HepG2 (cell line): ENCODE data around the gene HCRT. TPM values are rescaled to one million over a fixed set of nuclear protein-coding genes. Genes with fewer than 3 reads are reported as not detected.

Experiments used
- ATAC-seq: fragments of 200-7000 bp; cut with Tn5 transposase; 3 replicates; pipeline ENCODE4 v1.9.1; 2020; ENCODE audit warnings: mild to moderate bottlenecking, moderate library complexity
- BruUV-seq: library from RNA; stranded (reverse); fragments of 400-500 nt; replicated peaks from 2 replicates; lab custom pipeline; 2021; lab: Mats Ljungman, UMichigan
- CTCF ChIA-PET: fragments of 300-600 bp; formaldehyde crosslinking; extraction: SDS; loops from one replicate; lab custom pipeline; 2021; ENCODE audit warnings: low total read pairs, inconsistent platforms, low intra/inter-chr PET ratio; lab: Yijun Ruan, JAX
- POLR2A ChIA-PET: fragments of 350-600 bp; sonication (Branson Sonifier 250); formaldehyde crosslinking; loops from one replicate; lab custom pipeline; 2020; ENCODE audit warnings: antibody characterized with exemption, inconsistent platforms; lab: Yijun Ruan, JAX
- DNase-seq: peaks from one replicate; pipeline ENCODE4 v3.0.0-alpha.2; 2015; ENCODE audit warnings: low spot score
- FAIRE-seq: peaks from 3 replicates; lab custom pipeline; 2011; peaks lifted over from hg19 to GRCh38; lab: Jason Lieb, UNC
- H2AFZ ChIP-seq: one replicate; pipeline ENCODE4 v1.6.1; 2011; ENCODE audit warnings: low read length, inconsistent platforms
- H3K27ac ChIP-seq: fragments of 300-600 bp; 3 replicates; pipeline ENCODE4 v1.8.0; 2011; ENCODE audit warnings: mixed run types, mild to moderate bottlenecking, mixed read lengths, low read length, inconsistent platforms; ENCODE audit not compliant: insufficient read depth; ENCODE audit errors: extremely low read length
- H3K27me3 ChIP-seq, 2 experiments: fragments of 200-600 bp in 1 of 2; 2 replicates in 1 of 2; 3 replicates in 1 of 2; pipeline versions ENCODE4 v1.6.0 to v1.8.0; 2011; ENCODE audit warnings: low read length in 2 of 2, mild to moderate bottlenecking in 2 of 2, moderate library complexity in 2 of 2, inconsistent platforms in 1 of 2; ENCODE audit not compliant: insufficient read depth in 2 of 2, control insufficient read depth in 1 of 2
- H3K36me3 ChIP-seq, 2 experiments: fragments of 200-600 bp in 1 of 2; replicated peaks in 1 of 2; 2 replicates in 1 of 2; 3 replicates in 1 of 2; pipeline versions ENCODE4 v1.5.1 to v1.8.0; 2011; ENCODE audit warnings: low read length in 2 of 2, inconsistent platforms in 1 of 2; ENCODE audit not compliant: insufficient read depth in 2 of 2, control insufficient read depth in 1 of 2
- H3K4me1 ChIP-seq: 2 replicates; pipeline ENCODE4 v1.5.1; 2012; ENCODE audit warnings: low read length, inconsistent platforms; ENCODE audit not compliant: insufficient read depth
- H3K4me2 ChIP-seq: 2 replicates; pipeline ENCODE4 v1.6.0; 2011; ENCODE audit warnings: low read depth, low read length, inconsistent platforms
- H3K4me3 ChIP-seq, 3 experiments: fragments of 200-600 bp in 1 of 3; sonication (generic), shearing (Covaris generic) in 1 of 3; replicated peaks in 1 of 3; 2 replicates each; pipeline ENCODE4 v1.5.1; 2011 to 2016; ENCODE audit warnings: low read length in 3 of 3, inconsistent platforms in 2 of 3, low read depth in 2 of 3, mild to moderate bottlenecking in 2 of 3, control low read depth in 1 of 3, mixed read lengths in 1 of 3; ENCODE audit not compliant: insufficient read depth in 1 of 3
- H3K79me2 ChIP-seq: one replicate; pipeline ENCODE4 v1.6.1; 2011; ENCODE audit warnings: low read length, inconsistent platforms; ENCODE audit not compliant: insufficient read depth
- H3K9ac ChIP-seq: 2 replicates; pipeline ENCODE4 v1.6.0; 2011; ENCODE audit warnings: mild to moderate bottlenecking, low read depth, low read length, inconsistent platforms; ENCODE audit not compliant: insufficient read depth
- H3K9me3 ChIP-seq: 2 replicates; pipeline ENCODE4 v1.5.1; 2012; ENCODE audit warnings: mild to moderate bottlenecking, low read length
- H4K20me1 ChIP-seq: 2 replicates; pipeline ENCODE4 v1.6.0; 2011; ENCODE audit warnings: inconsistent platforms, mild to moderate bottlenecking, low read length, moderate library complexity; ENCODE audit not compliant: insufficient read depth
- MIER2 ChIP-seq: IDR thresholded peaks from 2 replicates; pipeline ENCODE4 v1.6.1; 2016; ENCODE audit warnings: missing biosample characterization, missing genetic modification reagents
- NR3C1 ChIP-seq: sonication (generic); formaldehyde crosslinking; IDR thresholded peaks from 2 replicates; pipeline ENCODE4 v1.4.0; 2020; ENCODE audit warnings: missing genetic modification reagents
- PAWR ChIP-seq: sonication (generic); formaldehyde crosslinking; IDR thresholded peaks from 2 replicates; pipeline ENCODE4 v1.4.0; 2020; ENCODE audit warnings: missing genetic modification reagents, mild to moderate bottlenecking, borderline replicate concordance
- PAXIP1 ChIP-seq: sonication (generic); formaldehyde crosslinking; conservative IDR thresholded peaks from 2 replicates; pipeline ENCODE4 v1.4.0; 2020; ENCODE audit warnings: mild to moderate bottlenecking, missing genetic modification reagents, moderate library complexity
- PRMT3 ChIP-seq: sonication (generic); formaldehyde crosslinking; IDR thresholded peaks from 2 replicates; pipeline ENCODE4 v1.8.1; 2022; ENCODE audit warnings: low read depth, mild to moderate bottlenecking, moderate library complexity, missing genetic modification reagents, borderline replicate concordance
- REXO4 ChIP-seq: sonication (generic); formaldehyde crosslinking; IDR thresholded peaks from 2 replicates; pipeline ENCODE4 v1.8.0; 2022; ENCODE audit warnings: missing genetic modification reagents, mild to moderate bottlenecking, borderline replicate concordance
- SCMH1 ChIP-seq: sonication (generic); formaldehyde crosslinking; IDR thresholded peaks from 2 replicates; pipeline ENCODE4 v1.9.0; 2021; ENCODE audit warnings: missing genetic modification reagents, mild to moderate bottlenecking, borderline replicate concordance
- STAG1 ChIP-seq: sonication (generic); formaldehyde crosslinking; IDR thresholded peaks from 2 replicates; pipeline ENCODE4 v1.4.0; 2020; ENCODE audit warnings: missing genetic modification reagents
- TOPORS ChIP-seq: sonication (generic); formaldehyde crosslinking; IDR thresholded peaks from 2 replicates; pipeline ENCODE4 v1.8.0; 2023; ENCODE audit warnings: mild to moderate bottlenecking, missing genetic modification reagents
- TRIM24 ChIP-seq: sonication (generic); formaldehyde crosslinking; IDR thresholded peaks from 2 replicates; pipeline ENCODE4 v1.8.0; 2022; ENCODE audit warnings: mild to moderate bottlenecking, missing genetic modification reagents
- ZBTB39 ChIP-seq: sonication (generic); formaldehyde crosslinking; IDR thresholded peaks from 2 replicates; pipeline ENCODE4 v1.5.0; 2020; ENCODE audit warnings: missing genetic modification reagents
- ZBTB8A ChIP-seq: sonication (generic); formaldehyde crosslinking; IDR thresholded peaks from 2 replicates; pipeline ENCODE4 v1.4.0; 2020; ENCODE audit warnings: mild to moderate bottlenecking, low read depth, missing genetic modification reagents, borderline replicate concordance
- ZFP82 ChIP-seq: sonication (generic); formaldehyde crosslinking; IDR thresholded peaks from 2 replicates; pipeline ENCODE4 v1.5.1; 2020; ENCODE audit warnings: mild to moderate bottlenecking, missing genetic modification reagents, borderline replicate concordance
- ZNF512B ChIP-seq: sonication (generic); formaldehyde crosslinking; IDR thresholded peaks from 2 replicates; pipeline ENCODE4 v1.5.1; 2020; ENCODE audit warnings: missing genetic modification reagents, mild to moderate bottlenecking, borderline replicate concordance
- ZNF703 ChIP-seq: sonication (generic); formaldehyde crosslinking; IDR thresholded peaks from 2 replicates; pipeline ENCODE4 v1.5.1; 2020; ENCODE audit warnings: missing genetic modification reagents, mild to moderate bottlenecking, moderate library complexity, borderline replicate concordance
- WGBS: methylation state at CpG from one replicate; pipeline ENCODE4 v1.1.6; 2017; ENCODE audit warnings: low lambda C conversion rate; 5-methylcytosine and 5-hydroxymethylcytosine counted together
- in situ Hi-C: cut with HindIII; loops from 2 replicates; pipeline ENCODE4 v1.10.0; 2017; ENCODE audit warnings: low pct_unique_long_range_greater_than_20kb; ENCODE audit not compliant: extremely low pct_ligation_motif_present
- intact Hi-C: fragments of 100-400 bp; cut with micrococcal nuclease; formaldehyde crosslinking; loops from one replicate; pipeline ENCODE4 v1.10.0; 2022; ENCODE audit not compliant: unreplicated experiment
- polyA plus RNA-seq, 8 experiments: library from polyadenylated mRNA; depleted of rRNA in 3 of 8; stranded (reverse) in 7 of 8; unstranded in 1 of 8; fragments of >200 nt; fragmentation: Illumina TruSeq in 4 of 8; extraction: Trizol in 4 of 8; gene quantifications; 2 replicates each; pipeline versions ENCODE4 v1.2.1 to v1.2.3, GENCODE V29; 2011 to 2016; ENCODE audit warnings: low read depth in 4 of 8, missing spikeins in 1 of 8, mixed read lengths in 1 of 8; ENCODE audit not compliant: insufficient read depth in 1 of 8
- total RNA-seq, 5 experiments: library from RNA; depleted of rRNA; stranded (reverse); fragments of >200 nt; fragmentation: Illumina TruSeq; extraction: Trizol; gene quantifications; 2 replicates each; pipeline ENCODE4 v1.2.3, GENCODE V29; 2016; ENCODE audit warnings: low read depth in 1 of 5

Gene HCRT
- total and polyA plus RNA-seq, 2 of the 13 experiments (the other 11 are each of a cell fraction or from before 2014, with no cell fraction given) = not detected

- Histone ChIP-seq H3K36me3 (no peaks in the 10 kb centered on the region), H2AFZ (no peak overlapping the region), H3K9me3 (no peaks in the 10 kb centered on the region), H3K27me3 (no peaks in the 10 kb centered on the region), H3K4me2 (peak overlapping the region; percentile 45; the same call in 1 of the 2 replicates), H3K27ac (no peak overlapping the region), H4K20me1 (no peaks in the 10 kb centered on the region), H3K79me2 (no peaks in the 10 kb centered on the region), H3K4me3 (peak overlapping the region in 1 of 3 experiments; percentile 27; a peak in 1 of 6 replicates), H3K9ac (peak overlapping the region; percentile 36; the same call in 1 of the 2 replicates), H3K4me1 (peaks cover 64% of the 10 kb centered on the region)
- 60% methylated on average over 13 of the region's 14 CpGs for WGBS
- in situ Hi-C loops = no loop called here
- no peak for FAIRE-seq
- no peak for ATAC-seq
- no peak for DNase-seq
- CTCF ChIA-PET = no interaction called here
- POLR2A ChIA-PET = interaction anchor here (1.1 kb wide), 1 partner anchor 35 kb away, joined by 3 read pairs; the partner anchor contains the start of gene GHDC
- no TSS peak for BruUV-seq
- intact Hi-C loops = loop anchor here (5.0 kb wide), 1 partner anchor 38 kb away; the partner anchor contains the start of genes HSPB9 and KAT2A
- TF ChIP-seq ZBTB8A (CRISPR knock-in tag) (no peak), TRIM24 (CRISPR knock-in tag) (no peak), ZNF512B (CRISPR knock-in tag) (no peak), PAWR (CRISPR knock-in tag) (no peak), MIER2 (no peak), PAXIP1 (CRISPR knock-in tag) (0 out of 2 replicates have a peak, but pooled peaks have one; percentile 23), REXO4 (CRISPR knock-in tag) (no peak), ZFP82 (no peak), SCMH1 (CRISPR knock-in tag) (no peak), STAG1 (no peak), NR3C1 (CRISPR knock-in tag) (no peak), TOPORS (CRISPR knock-in tag) (no peak), ZNF703 (CRISPR knock-in tag) (no peak), PRMT3 (CRISPR knock-in tag) (no peak), ZBTB39 (CRISPR knock-in tag) (no peak)
These were observed 25.3 kb downstream of the HCRT start for GRCh38 chr17:42159796-42160530.
